GM13976 (cell line): Measurements from ENCODE around the gene FZR1.

Source experiments
- DNase-seq: peaks from one replicate; pipeline ENCODE4 v3.0.0; 2012; ENCODE audit warnings: low spot score
- in situ Hi-C: fragments of 300-500 bp; cut with MboI; formaldehyde crosslinking; loops from one replicate; pipeline ENCODE4 v1.12.0; 2022; ENCODE audit warnings: low sequenced_read_pairs, mixed read lengths, inconsistent platforms; ENCODE audit not compliant: unreplicated experiment
- TF ChIP-seq, protein P1 (sequence below): IDR thresholded peaks from 2 replicates; pipeline ENCODE4 v1.5.1; 2012; ENCODE audit warnings: borderline replicate concordance, mild to moderate bottlenecking; ENCODE audit not compliant: insufficient read depth; ENCODE audit errors: extremely low read depth, missing control alignments, control extremely low read depth

FZR1 gene

DNA sequence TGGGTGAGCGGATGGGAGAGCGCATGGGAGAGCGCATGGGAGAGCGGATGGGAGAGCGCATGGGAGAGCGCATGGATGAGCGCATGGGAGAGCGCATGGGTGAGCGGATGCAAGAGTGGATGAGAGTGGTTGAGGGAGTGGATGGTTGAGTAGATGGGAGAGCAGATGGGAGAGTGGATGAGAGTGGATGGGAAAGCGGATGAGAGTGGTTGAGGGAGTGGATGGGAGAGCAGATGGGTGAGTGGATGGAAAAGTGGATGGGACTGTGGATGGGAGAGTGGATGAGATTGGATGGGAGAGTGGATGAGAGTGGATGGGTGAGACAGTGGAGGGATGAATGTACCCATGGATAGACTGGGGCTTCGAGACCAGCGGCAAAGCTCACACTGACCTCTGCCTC, 24.3 kb downstream of the FZR1 start:
- no peak for DNase-seq
- in situ Hi-C loops = no loop called here
- TF ChIP-seq, protein P1, sequence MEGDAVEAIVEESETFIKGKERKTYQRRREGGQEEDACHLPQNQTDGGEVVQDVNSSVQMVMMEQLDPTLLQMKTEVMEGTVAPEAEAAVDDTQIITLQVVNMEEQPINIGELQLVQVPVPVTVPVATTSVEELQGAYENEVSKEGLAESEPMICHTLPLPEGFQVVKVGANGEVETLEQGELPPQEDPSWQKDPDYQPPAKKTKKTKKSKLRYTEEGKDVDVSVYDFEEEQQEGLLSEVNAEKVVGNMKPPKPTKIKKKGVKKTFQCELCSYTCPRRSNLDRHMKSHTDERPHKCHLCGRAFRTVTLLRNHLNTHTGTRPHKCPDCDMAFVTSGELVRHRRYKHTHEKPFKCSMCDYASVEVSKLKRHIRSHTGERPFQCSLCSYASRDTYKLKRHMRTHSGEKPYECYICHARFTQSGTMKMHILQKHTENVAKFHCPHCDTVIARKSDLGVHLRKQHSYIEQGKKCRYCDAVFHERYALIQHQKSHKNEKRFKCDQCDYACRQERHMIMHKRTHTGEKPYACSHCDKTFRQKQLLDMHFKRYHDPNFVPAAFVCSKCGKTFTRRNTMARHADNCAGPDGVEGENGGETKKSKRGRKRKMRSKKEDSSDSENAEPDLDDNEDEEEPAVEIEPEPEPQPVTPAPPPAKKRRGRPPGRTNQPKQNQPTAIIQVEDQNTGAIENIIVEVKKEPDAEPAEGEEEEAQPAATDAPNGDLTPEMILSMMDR = no peak

DNA sequence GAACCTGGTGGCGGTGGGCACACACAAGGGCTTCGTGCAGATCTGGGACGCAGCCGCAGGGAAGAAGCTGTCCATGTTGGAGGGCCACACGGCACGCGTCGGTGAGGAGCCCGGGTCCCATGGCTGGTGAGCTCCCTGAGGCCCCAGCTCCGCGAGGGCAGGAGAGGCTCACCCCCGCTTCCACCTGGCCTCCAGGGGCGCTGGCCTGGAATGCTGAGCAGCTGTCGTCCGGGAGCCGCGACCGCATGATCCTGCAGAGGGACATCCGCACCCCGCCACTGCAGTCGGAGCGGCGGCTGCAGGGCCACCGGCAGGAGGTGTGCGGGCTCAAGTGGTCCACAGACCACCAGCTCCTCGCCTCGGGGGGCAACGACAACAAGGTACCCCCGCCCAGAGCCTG, 25.6 kb downstream of the FZR1 start:
- TF ChIP-seq, protein P1 = no peak
- DNase-seq = no peak
- in situ Hi-C loops = no loop called here

DNA sequence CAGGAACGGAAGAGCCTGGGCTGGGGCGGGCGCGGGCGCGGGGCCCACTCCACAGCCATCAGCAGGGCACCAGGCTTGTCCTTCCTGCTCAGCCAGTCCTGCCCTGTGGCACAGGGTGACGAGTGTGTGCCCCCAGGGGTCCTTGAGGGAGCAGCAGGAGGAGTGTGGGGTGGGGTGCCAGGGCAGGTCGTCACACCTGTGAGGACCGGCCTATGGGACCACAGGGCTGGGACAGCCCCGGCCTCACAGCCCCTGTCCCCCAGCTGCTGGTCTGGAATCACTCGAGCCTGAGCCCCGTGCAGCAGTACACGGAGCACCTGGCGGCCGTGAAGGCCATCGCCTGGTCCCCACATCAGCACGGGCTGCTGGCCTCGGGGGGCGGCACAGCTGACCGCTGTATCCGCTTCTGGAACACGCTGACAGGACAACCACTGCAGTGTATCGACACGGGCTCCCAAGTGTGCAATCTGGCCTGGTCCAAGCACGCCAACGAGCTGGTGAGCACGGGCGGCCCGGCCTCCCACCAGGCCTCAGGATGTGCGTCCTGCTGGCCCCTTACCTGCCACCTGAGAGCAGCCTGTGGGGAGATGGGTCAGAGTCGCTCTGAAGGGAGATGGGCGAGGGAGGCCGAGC, 26.2 kb downstream of the FZR1 start:
- in situ Hi-C loops = no loop called here
- TF ChIP-seq, protein P1 = no peak
- DNase-seq = no peak

DNA sequence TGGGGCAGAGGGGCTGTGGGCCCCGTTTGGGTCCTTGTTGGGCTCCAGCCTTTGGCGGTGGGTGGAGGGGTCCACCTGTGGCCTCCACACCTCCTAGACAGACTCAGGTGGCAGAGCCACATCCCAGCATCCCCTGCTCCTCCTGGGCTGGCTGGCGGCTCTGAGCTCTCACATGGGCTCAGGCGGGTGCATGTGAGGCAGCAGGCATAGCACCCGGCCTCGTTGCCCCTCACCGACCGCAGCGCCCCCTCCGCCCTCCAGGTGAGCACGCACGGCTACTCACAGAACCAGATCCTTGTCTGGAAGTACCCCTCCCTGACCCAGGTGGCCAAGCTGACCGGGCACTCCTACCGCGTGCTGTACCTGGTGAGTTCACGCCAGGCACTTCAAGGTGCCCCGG, 26.9 kb downstream of the FZR1 start:
- TF ChIP-seq, protein P1 = no peak
- in situ Hi-C loops = no loop called here
- DNase-seq = no peak

DNA sequence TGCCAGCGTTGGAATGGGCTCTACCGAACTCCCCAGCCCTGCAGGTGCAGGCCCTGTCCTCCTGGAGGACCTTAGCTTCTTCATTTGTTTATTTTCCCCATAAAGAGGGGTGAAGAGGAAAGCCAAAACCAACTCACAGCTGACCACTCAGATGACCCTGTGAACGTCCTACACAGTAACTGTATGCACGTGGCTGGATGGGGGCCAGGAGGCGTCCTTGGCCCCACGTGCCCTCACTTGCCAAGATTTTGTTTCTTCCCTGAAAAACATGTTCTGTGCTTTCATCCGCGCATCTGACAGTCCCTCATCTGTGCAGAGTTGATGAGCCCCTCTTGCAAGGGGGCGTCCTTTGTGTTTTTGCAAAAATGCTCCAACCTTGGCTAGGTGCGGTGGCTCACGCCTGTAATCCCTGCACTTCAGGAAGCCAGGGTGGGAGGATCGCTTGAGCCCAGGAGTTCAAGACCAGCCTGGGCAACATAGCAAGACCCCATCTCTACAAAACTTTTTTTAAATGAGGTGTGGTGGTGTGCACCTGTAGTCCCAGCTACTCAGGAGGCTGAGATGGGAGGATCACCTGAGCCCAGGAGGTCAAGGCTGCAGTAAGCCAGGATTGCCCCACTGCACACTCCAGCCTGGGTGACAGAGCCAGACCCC, 27.6 kb downstream of the FZR1 start:
- no peak for DNase-seq
- TF ChIP-seq, protein P1 = no peak
- in situ Hi-C loops = no loop called here

DNA sequence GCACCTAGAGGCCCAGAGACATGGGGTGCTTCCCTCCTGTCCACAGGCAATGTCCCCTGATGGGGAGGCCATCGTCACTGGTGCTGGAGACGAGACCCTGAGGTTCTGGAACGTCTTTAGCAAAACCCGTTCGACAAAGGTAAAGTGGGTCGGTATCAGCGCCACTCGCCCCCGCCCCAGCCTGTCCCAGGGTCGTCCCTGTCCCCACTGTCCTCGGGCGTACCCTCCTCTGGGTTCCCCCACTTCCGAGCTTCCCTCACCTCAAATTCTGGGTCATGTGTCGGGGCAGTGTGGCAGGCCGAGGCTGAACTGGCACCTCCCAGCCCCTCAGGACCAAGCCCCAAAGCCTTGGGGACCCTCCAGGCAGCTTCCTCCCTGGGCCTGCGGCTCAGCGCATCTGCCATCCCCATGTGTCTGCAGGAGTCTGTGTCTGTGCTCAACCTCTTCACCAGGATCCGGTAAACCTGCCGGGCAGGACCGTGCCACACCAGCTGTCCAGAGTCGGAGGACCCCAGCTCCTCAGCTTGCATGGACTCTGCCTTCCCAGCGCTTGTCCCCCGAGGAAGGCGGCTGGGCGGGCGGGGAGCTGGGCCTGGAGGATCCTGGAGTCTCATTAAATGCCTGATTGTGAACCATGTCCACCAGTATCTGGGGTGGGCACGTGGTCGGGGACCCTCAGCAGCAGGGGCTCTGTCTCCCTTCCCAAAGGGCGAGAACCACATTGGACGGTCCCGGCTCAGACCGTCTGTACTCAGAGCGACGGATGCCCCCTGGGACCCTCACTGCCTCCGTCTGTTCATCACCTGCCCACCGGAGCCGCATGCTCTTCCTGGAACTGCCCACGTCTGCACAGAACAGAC, 28.5 kb downstream of the FZR1 start:
- in situ Hi-C loops = no loop called here
- DNase-seq = no peak
- TF ChIP-seq, protein P1 = no peak
